ENCODE measurements around the gene IFI16.
"Not testable (repeated sequence)": the region's sequence is repeated elsewhere in the genome, so short reads cannot be mapped to it uniquely, and the experiment has no call there.

Gene IFI16

DNA sequence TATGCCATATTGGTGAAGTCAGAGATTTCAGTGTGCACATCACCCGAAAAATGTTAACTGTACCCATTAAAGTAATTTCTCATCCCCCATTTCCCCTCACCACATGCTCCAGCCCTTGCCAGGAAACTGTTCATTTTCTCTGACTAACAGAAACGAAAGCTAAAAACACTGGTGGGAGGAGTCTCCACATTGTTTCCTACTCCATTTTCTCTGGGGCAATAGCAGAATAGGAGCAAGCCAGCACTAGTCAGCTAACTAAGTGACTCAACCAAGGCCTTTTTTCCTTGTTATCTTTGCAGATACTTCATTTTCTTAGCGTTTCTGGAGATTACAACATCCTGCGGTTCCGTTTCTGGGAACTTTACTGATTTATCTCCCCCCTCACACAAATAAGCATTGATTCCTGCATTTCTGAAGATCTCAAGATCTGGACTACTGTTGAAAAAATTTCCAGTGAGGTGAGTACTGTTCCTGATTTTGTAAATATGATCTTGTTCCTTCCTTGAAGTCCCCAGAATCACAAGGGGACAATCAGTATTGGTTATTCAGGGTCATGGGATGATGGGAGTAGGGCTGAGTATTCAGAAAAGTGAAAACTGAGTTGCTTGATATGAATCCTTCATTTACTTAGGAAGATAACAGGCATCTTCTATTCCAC lies at the start of gene IFI16:
TSS of gene IFI16 (plus strand) at position 204 of the 658 bp plus-strand sequence. CDS start 4,774 bp downstream, outside the sequence.
- DNase-seq (ENCODE audit: low read depth), result peak; percentile 30

DNA sequence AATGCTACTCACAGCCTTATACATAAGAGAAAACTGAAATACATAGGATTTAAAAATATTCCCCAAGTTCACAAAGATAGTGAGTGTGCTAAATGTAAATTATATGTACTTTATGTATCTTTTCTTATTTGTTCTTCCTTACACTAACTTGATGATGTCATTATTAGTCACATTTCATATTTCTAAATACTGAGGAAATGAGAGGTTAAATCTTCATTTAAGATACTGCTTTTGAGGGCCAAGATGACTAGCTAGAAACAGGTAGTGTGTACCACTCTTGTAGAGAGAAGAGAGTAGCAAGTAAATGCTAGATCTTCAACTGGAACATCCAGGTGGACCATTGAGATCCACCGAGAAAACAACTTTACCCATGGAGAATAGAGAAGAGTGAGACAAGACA lies 48.5 kb upstream of the IFI16 start:
- no peak for DNase-seq (ENCODE audit: low read depth)

GRCh38 chr1:158962983-158963382 lies 46.7 kb upstream of the IFI16 start:
- no peak for DNase-seq (ENCODE audit: low read depth)

GRCh38 chr1:158969166-158969565 lies 40.5 kb upstream of the IFI16 start:
- no peak for DNase-seq (ENCODE audit: low read depth)

DNA sequence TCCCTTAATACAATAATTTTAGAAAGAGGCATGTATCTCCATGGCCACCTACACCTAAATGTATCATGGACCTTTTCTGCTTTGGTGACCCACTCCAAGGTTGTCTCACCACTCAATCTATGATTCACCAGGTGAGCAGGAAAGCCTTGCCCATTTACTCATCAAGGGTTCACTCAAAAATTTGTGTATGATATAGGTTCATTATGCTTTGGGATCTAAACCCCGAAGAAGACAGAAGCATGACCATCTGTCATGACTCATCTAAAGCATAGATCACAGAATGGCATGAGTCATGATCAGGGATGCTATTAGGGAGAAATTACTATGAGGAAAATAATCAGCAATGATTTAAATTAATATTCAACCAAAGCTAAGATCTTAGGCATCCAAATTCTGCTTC lies 39.9 kb upstream of the IFI16 start:
- DNase-seq (ENCODE audit: low read depth), result no peak

DNA sequence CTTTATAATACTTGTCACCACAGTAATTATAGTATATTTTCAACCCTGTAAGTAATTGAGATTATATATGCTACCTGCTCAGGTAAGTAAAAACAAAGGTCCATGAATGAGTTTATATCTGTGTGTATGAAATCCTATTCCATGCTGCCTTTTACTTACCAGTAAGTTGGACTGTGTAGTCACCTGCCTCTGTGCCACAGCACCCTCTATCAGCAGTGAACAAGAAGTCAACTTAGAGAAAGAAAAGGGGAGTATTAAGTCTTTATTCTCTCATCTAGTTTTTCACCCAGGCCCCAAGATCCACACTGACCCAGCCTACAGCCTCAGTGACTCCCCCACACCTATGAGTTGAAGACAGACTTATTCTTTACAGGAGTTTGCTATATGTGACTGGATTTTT lies 36.9 kb upstream of the IFI16 start:
- no peak for DNase-seq (ENCODE audit: low read depth)

DNA sequence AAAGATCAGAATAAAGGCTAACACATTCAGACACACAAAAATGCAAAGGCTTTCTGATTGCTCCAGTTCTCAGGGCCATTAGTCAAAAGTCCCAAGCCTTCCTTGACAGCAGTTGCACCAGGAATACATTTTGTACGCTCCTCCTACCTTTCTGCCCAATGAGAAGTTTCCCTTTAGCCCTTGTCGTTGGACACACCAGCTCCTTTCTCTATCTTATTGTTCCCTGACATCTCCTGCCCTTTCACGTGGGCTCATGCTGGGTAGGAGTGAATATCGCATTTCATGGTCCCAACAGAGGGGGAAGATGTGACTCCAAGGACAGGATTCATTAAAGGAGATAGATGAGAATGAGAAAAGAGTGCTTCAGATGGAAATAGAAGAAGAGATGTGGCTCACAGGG lies 33.5 kb upstream of the IFI16 start:
- no peak for DNase-seq (ENCODE audit: low read depth)

GRCh38 chr1:158978730-158979129 lies 31.0 kb upstream of the IFI16 start:
- no peak for DNase-seq (ENCODE audit: low read depth)

- no peak for DNase-seq (ENCODE audit: low read depth)
Observed at GRCh38 chr1:158979229-158979628, 30.5 kb upstream of the IFI16 start.

DNA sequence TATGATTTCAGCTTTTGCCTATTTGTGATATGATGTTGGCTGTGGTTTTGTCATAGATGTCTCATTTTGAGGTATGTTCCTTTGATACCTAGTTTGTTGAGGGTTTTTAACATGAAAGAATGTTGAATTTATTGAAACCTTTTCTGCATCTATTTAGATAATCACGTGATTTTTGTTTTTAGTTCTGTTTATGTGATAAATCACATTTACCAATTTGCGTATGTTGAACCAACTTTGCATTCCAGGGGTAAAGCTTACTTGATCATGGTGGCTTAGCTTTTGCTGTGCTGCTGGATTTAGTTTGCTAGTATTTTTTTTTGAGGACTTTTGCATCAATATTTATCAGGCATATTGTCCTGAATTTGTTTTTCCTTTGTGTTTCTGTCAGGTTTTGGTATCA lies 26.5 kb upstream of the IFI16 start:
- no peak for DNase-seq (ENCODE audit: low read depth)

- no peak for DNase-seq (ENCODE audit: low read depth)
Observed at GRCh38 chr1:158984386-158984785, 25.3 kb upstream of the IFI16 start.

DNA sequence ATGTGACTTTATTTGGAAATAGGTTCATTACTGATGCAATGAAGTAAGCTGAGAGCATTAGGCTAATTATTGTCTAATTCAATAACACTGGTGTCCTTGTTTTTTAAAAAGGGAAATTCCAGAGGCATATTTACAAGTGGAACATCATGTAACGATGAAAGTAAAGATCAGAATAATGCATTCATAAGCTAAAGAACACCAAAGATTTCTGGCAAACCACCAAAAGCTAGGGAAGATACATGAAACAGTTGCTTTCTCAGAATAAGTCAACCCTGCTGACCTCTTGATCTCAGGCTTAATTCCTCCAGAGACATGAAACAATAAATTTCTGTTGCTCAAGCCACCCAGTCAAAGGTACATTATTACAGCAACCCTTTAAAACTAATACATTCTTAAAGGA lies 20.3 kb upstream of the IFI16 start:
- no peak for DNase-seq (ENCODE audit: low read depth)

DNA sequence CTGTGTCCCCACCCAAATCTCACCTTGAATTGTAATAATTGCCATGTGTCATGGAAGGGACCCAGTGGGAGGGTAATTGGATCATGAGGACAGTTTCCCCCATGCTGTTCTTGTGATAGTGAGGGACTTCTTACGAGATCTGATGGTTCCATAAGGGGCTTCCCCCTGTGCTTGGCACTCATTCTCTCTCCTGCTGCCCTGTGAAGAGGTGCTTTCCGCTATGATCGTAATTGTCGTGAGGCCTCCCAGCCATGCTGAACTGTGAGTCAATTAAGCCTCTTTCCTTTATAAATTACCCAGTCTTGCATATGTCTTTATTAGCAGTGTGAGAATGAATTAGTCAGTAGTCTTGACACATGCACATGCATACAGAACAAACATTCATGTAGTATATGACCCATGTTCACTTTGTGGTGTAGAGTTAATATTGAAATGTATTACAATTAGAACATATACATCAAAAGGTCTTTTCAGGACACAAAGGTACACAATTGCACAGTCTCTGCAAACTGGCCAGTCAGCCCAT lies 16.9 kb upstream of the IFI16 start:
- DNase-seq (ENCODE audit: low read depth), result no peak

GRCh38 chr1:158996998-158997397 lies 12.7 kb upstream of the IFI16 start:
- DNase-seq (ENCODE audit: low read depth), result no peak

GRCh38 chr1:158998037-158998780 lies 11.5 kb upstream of the IFI16 start:
- DNase-seq (ENCODE audit: low read depth), result no peak

DNA sequence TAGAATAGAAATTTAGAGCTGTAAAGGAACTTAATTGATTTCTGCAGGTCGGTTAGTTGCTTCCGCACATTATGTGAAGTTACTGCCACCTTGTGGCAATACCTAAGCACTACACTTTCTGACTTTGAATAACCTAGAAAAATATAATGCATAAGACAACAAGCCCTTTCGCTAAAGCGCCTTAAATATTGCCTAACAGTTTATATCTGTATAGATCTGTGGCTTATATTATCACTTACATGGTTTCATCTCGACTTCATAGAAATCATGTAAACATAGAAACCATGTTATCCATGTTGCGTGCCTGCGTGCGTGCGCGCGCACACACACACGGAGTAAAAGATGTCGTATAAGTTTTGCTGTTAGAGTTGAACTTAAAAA lies 10.9 kb upstream of the IFI16 start:
- no peak for DNase-seq (ENCODE audit: low read depth)

DNA sequence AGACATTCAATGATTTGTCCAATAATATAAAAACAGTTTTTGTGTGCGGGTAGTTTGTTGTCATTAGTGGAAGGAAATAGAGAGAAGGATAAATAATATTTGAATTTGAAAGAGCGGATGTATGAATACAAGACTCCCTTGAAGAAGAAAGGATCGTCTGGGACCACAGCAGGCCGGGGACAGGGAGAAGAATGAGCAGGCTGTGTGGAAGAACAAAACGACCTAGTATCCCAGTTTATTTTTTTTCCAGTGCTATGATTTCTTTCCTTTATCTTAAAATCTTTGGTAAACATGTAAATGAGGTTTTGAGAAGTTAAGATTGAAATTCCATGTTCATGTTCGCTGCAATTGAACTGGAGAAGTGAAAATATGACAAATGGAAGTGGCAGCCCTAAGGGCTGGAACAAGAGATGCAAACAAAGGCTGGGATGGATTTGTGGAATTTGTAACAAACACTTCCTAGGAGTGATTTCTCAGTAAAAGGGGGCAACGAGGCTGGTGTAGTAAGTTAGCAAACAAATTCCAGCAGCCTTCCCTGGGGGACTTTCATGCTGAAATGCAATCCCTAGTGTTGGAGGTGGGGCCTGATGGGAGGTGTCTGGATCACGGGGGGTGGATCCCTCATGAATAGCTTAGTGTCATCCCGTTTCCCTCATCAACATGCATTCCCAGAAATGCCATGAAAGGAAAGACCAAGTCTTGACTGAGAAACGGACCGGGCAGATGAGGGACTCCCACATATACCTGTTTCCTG lies 10.2 kb upstream of the IFI16 start:
- DNase-seq (ENCODE audit: low read depth), result no peak

DNA sequence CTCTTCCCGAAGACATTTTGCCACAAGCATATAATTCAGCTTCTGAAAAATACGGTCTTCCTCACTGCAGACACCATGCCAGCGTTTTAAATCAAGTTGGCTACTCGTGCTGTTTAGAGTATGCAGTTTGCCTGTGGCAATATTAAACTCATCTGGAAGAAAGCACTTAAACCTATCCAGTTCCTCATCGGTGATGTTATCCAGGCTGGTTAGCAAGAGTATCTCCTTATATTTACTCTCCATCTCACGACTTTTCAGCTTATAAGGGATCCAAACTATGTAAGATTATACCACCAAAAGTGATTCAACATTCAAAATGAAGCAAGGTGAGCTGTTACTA lies 9.7 kb upstream of the IFI16 start:
- DNase-seq (ENCODE audit: low read depth), result no peak

DNA sequence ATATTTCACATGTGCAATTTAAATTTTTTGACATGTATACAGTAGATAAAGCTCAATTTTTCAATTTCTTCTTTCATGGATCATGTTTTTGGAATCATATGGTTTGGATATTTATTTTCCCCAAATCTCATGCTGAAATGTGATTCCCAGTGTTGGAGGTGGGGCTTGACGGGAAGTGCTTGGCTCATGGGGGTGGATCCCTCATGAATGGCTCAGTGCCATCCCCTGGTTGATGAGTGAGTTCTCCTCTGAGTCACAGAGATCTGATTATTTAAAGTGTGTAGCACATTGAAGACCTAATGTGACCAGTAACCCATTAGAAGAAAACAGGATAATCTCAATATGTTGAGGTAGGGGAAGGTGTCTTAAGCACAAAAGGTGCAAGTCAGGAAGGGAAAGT lies 9.1 kb upstream of the IFI16 start:
- DNase-seq (ENCODE audit: low read depth), result no peak

DNA sequence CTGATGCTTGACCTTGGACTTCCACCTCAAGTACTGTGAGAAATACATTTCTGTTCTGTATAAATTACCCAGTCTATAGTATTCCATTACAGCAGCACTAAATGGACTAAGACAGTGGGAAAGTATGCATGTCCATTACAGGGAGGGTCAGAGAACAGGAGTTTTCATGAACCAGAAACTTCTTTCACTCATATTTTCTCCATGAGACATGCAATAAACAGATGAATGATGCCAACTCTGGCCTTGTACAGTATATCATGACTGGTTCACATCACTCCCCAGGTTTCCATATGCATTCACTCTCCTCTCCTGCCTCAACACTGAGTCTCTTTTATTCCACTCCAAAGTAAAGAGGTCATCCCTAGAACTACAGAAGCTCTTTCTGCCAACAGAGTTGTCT lies 4.5 kb upstream of the IFI16 start:
- DNase-seq (ENCODE audit: low read depth), result no peak

DNA sequence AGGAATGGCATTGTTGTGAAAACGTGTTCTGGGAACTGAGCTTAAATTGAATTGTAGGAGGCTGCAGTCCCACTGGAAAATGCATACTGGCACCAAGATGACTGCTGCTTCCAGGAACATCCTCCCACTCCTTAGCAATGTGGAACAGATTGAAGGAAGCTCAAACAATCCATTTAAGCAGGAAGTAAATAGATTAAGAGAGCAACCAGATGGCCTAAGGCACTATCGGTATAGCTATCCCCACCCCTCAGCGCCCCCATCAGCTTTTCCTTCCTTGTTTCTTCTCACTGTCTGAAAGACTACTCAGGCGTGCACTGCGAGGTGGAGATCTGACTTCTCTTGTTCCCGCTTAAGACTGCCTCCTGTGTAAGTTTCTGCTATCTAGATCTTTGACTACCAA lies 4.0 kb upstream of the IFI16 start:
- DNase-seq (ENCODE audit: low read depth), result no peak

DNA sequence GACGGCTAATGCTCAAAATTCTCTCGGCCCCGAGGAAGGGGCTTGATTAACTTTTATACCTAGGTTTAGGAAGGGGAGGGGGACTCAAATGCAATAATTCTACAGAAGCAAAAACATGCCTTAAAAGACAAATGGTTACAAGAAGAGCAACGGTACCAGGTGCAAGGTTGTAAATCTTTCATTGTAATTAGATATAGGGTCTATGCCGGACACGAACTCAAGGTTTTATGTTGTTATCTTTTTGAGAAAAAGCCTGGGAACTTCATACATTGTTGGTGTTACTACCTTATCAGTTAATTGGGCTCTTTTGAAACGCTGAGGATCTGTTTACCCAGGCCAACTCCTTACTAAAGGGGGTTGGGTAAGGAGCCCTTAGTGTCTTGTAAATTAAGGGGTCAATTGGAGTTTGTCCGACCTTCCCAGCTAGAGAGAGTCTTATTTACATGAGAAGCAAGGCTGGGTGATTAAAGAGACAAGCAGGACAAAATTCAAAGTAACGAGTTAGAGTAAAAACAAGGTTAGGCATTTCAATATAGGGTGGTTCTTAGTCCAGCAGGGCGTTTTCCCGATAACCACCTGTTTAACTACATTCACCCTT lies 3.4 kb upstream of the IFI16 start:
- DNase-seq (ENCODE audit: low read depth), result not testable (repeated sequence)

DNA sequence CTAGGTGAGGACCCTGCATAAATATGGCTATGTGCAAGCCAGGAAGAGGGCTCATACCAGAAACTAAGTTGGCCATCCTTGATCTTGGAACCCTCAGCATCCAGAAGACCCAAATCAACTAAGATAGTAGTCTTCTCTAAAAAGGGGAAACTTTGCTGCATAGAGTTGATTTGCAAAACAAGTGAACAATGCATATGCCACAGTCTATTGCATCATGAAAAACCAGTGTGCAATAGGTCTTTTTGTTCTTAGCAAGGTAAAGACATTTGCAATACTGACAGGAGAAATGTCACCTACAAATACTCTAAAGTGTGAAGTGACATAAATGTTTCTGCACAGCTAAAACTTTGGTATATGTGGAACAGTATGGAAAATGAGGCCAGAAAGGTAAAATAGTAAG lies 2.0 kb upstream of the IFI16 start:
- no peak for DNase-seq (ENCODE audit: low read depth)
